ENCODE results near the gene OPN4. TPM values are rescaled to one million over a fixed set of nuclear protein-coding genes. Genes with fewer than 3 reads are reported as not detected.

The OPN4 gene
- polyA plus RNA-seq, 2 of the 4 experiments (the other 2 are of a cell fraction) = not detected

GRCh38 chr10:86655596-86655995 lies 1.2 kb downstream of the OPN4 start:
- ATAC-seq = no peak
- ChIA-PET CTCF (interaction anchor here (3.5 kb wide), 1 partner anchor 13 kb away, joined by 10 read pairs; no protein-coding TSS in a partner anchor), POLR2A (no interaction called here)
- H3K4me3 ChIP-seq = no peak overlapping the region
- no peak for DNase-seq (ENCODE audit: low read depth in 1 of 2, low spot score in 1 of 2)
- FAIRE-seq = no peak
- TF ChIP-seq ZFP36 (IDR thresholded peaks at IDR 0.05; ENCODE audit: borderline replicate concordance, partially characterized antibody) (no peak), NPAS2 (CRISPR knock-in tag; IDR thresholded peaks at IDR 0.05; ENCODE audit: borderline replicate concordance) (no peak), ZC3H11A (IDR thresholded peaks at IDR 0.05) (no peak), POLR2AphosphoS2 (conservative IDR thresholded peaks at IDR 0.05; ENCODE audit: low read length) (no peak), CEBPB (IDR thresholded peaks at IDR 0.05) (no peak), ELK1 (IDR thresholded peaks at IDR 0.05; ENCODE audit: low read depth, low read length) (no peak), HEYL (CRISPR knock-in tag; IDR thresholded peaks at IDR 0.05) (no peak), RAD21 (conservative IDR thresholded peaks at IDR 0.05 in 1 of 2, IDR thresholded peaks at IDR 0.05 in 1 of 2) (no peak), SREBF2 (IDR thresholded peaks at IDR 0.05) (no peak), SMC3 (IDR thresholded peaks at IDR 0.05) (no peak), ZNF302 (CRISPR knock-in tag; IDR thresholded peaks at IDR 0.05) (no peak)
- TF ChIP-seq, protein P1, sequence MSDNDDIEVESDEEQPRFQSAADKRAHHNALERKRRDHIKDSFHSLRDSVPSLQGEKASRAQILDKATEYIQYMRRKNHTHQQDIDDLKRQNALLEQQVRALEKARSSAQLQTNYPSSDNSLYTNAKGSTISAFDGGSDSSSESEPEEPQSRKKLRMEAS (IDR thresholded peaks at IDR 0.05) = no peak
- 78% methylated on average over 3 of the region's 3 CpGs for WGBS (ENCODE audit: missing lambda C conversion rate)
- no peak overlapping the region for H3K27ac ChIP-seq
- no peak overlapping the region for H3K4me2 ChIP-seq
- no peaks in the 10 kb centered on the region for H3K9me3 ChIP-seq
- H3K4me1 ChIP-seq = no peaks in the 10 kb centered on the region

DNA sequence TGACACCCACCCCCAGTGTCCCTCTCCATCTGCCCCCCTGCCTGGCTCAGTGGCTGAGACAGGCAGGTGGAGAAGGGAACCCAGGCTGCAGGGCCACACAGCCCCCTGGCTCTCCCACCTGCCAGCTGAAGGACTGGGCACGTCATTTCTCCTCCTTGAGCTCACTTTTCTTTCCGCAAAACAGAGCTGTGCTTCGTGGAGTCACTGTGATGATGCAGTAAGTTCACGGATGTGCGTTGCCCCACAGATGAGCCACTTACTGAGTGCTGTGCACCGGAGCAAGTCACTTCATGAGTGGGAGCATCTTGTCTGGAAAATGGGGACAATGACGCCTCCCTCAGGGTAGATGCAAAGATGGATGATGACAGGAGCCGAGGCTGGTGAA lies 2.7 kb downstream of the OPN4 start:
- no peak for FAIRE-seq
- Histone ChIP-seq H3K9me3 (no peaks in the 10 kb centered on the region), H3K27ac (no peak overlapping the region), H3K4me3 (no peak overlapping the region), H3K4me1 (no peaks in the 10 kb centered on the region), H3K4me2 (no peak overlapping the region)
- no peak for ATAC-seq
- ChIA-PET POLR2A (no interaction called here), CTCF (interaction anchor here (1.2 to 3.5 kb wide), 2 partner anchors 11 to 15 kb away, joined by 5 to 10 read pairs; no protein-coding TSS in a partner anchor)
- TF ChIP-seq RARB (CRISPR knock-in tag; IDR thresholded peaks at IDR 0.05) (no peak), NPAS2 (CRISPR knock-in tag; IDR thresholded peaks at IDR 0.05; ENCODE audit: borderline replicate concordance) (no peak), ZC3H11A (IDR thresholded peaks at IDR 0.05) (no peak), HMGXB4 (CRISPR knock-in tag; IDR thresholded peaks at IDR 0.05; ENCODE audit: borderline replicate concordance) (no peak)
- DNase-seq (ENCODE audit: low read depth in 1 of 2, low spot score in 1 of 2) = no peak
- 75% methylated on average over 8 of the region's 8 CpGs for WGBS (ENCODE audit: missing lambda C conversion rate)

- no peak overlapping the region for H3K4me2 ChIP-seq
- no peak overlapping the region for H3K27ac ChIP-seq
- ChIA-PET CTCF (interaction anchor here (1.2 to 3.5 kb wide), 3 partner anchors 12 to 31 kb away, joined by 3 to 10 read pairs (median 5); no protein-coding TSS in a partner anchor), POLR2A (no interaction called here)
- TF ChIP-seq SREBF2 (IDR thresholded peaks at IDR 0.05) (no peak), RAD21 (conservative IDR thresholded peaks at IDR 0.05 in 1 of 2, IDR thresholded peaks at IDR 0.05 in 1 of 2) (no peak), BHLHE40 (IDR thresholded peaks at IDR 0.05; ENCODE audit: low read depth, low read length) (no peak), NR3C1 (IDR thresholded peaks at IDR 0.05) (no peak), NFE2L2 (conservative IDR thresholded peaks at IDR 0.05; ENCODE audit: low read length) (no peak), CHD2 (IDR thresholded peaks at IDR 0.05; ENCODE audit: low read length, partially characterized antibody) (no peak), NPAS2 (CRISPR knock-in tag; IDR thresholded peaks at IDR 0.05; ENCODE audit: borderline replicate concordance) (no peak), JUNB (IDR thresholded peaks at IDR 0.05) (no peak), ZC3H11A (IDR thresholded peaks at IDR 0.05) (no peak), MAFK (IDR thresholded peaks at IDR 0.05; ENCODE audit: partially characterized antibody) (no peak), KDM1A (IDR thresholded peaks at IDR 0.05; ENCODE audit: low read depth) (no peak), ZSCAN20 (CRISPR knock-in tag; IDR thresholded peaks at IDR 0.05) (no peak), KDM5A (IDR thresholded peaks at IDR 0.05) (no peak), SMC3 (IDR thresholded peaks at IDR 0.05) (no peak), HOXA7 (CRISPR knock-in tag; IDR thresholded peaks at IDR 0.05) (no peak), CHD4 (IDR thresholded peaks at IDR 0.05; ENCODE audit: borderline replicate concordance) (no peak)
- TF ChIP-seq, protein P2, sequence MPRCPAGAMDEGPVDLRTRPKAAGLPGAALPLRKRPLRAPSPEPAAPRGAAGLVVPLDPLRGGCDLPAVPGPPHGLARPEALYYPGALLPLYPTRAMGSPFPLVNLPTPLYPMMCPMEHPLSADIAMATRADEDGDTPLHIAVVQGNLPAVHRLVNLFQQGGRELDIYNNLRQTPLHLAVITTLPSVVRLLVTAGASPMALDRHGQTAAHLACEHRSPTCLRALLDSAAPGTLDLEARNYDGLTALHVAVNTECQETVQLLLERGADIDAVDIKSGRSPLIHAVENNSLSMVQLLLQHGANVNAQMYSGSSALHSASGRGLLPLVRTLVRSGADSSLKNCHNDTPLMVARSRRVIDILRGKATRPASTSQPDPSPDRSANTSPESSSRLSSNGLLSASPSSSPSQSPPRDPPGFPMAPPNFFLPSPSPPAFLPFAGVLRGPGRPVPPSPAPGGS (IDR thresholded peaks at IDR 0.05) = no peak
- TF ChIP-seq, protein P3, sequence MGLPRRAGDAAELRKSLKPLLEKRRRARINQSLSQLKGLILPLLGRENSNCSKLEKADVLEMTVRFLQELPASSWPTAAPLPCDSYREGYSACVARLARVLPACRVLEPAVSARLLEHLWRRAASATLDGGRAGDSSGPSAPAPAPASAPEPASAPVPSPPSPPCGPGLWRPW (IDR thresholded peaks at IDR 0.05) = no peak
- TF ChIP-seq, protein P1 (IDR thresholded peaks at IDR 0.05) = no peak
- H3K4me1 ChIP-seq = no peaks in the 10 kb centered on the region
- no peak overlapping the region for H3K4me3 ChIP-seq
- no peaks in the 10 kb centered on the region for H3K9me3 ChIP-seq
- ATAC-seq (no peak), FAIRE-seq (no peak), DNase-seq (ENCODE audit: low read depth in 1 of 2, low spot score in 1 of 2) (no peak)
- 62% methylated on average over 19 of the region's 19 CpGs for WGBS (ENCODE audit: missing lambda C conversion rate)
These were observed 3.2 kb downstream of the OPN4 start for GRCh38 chr10:86657396-86658011.

Measured in A549 (cell line).